GM18519 (cell line): ENCODE measurements around the gene PPP1CA.

Experiments
- ATAC-seq: cut with Tn5 transposase; IDR thresholded peaks from one replicate; pipeline ENCODE4 v1.9.1; 2021; ENCODE audit warnings: mild to moderate bottlenecking, moderate library complexity; ENCODE audit not compliant: unreplicated experiment, low FRiP score

The PPP1CA gene

GRCh38 chr11:67371189-67371910 is 30.3 kb downstream of the PPP1CA start:
- no peak for ATAC-seq

- ATAC-seq = no peak
Observed at GRCh38 chr11:67370351-67371076, 31.1 kb downstream of the PPP1CA start.

- no peak for ATAC-seq
Observed at GRCh38 chr11:67369801-67370284, 31.8 kb downstream of the PPP1CA start.

GRCh38 chr11:67369275-67369674 is 32.4 kb downstream of the PPP1CA start:
- ATAC-seq = no peak

- ATAC-seq = no peak
Observed at GRCh38 chr11:67368621-67369020, 33.0 kb downstream of the PPP1CA start.

GRCh38 chr11:67367761-67368227 is 33.9 kb downstream of the PPP1CA start:
- ATAC-seq = no peak

GRCh38 chr11:67366961-67367760 is 34.5 kb downstream of the PPP1CA start:
- ATAC-seq = no peak

GRCh38 chr11:67366546-67366945 is 35.1 kb downstream of the PPP1CA start:
- ATAC-seq = no peak

- no peak for ATAC-seq
Observed at GRCh38 chr11:67365736-67366444, 35.8 kb downstream of the PPP1CA start.

GRCh38 chr11:67364783-67365722 is 36.6 kb downstream of the PPP1CA start:
- ATAC-seq = no peak

GRCh38 chr11:67364169-67364568 is 37.5 kb downstream of the PPP1CA start:
- ATAC-seq = no peak

- no peak for ATAC-seq
Observed at GRCh38 chr11:67357831-67358670, 43.6 kb downstream of the PPP1CA start.

- ATAC-seq = no peak
Observed at GRCh38 chr11:67356864-67357561, 44.6 kb downstream of the PPP1CA start.

- ATAC-seq = no peak
Observed at GRCh38 chr11:67356387-67356863, 45.2 kb downstream of the PPP1CA start.

- no peak for ATAC-seq
Observed at GRCh38 chr11:67355794-67356386, 45.8 kb downstream of the PPP1CA start.

- ATAC-seq = no peak
Observed at GRCh38 chr11:67355023-67355793, 46.5 kb downstream of the PPP1CA start.
